Parathyroid adenoma (tissue), 2 donors: ENCODE measurements around the gene CDCP1.
"Not testable (repeated sequence)": the region's sequence is repeated elsewhere in the genome, so short reads cannot be mapped to it uniquely, and the experiment has no call there.

Source experiments
- H2AFZ ChIP-seq: fragments of 300-600 bp; sonication (generic); one replicate; pipeline ENCODE4 v1.7.0; 2017; ENCODE audit warnings: antibody characterized with exemption, mild to moderate bottlenecking
- H3K27ac ChIP-seq: fragments of 300-600 bp; sonication (generic); one replicate; pipeline ENCODE4 v1.7.0; 2017
- H3K27me3 ChIP-seq: fragments of 300-600 bp; sonication (generic); one replicate; pipeline ENCODE4 v1.7.0; 2017; ENCODE audit warnings: low read length; ENCODE audit not compliant: control insufficient read depth, insufficient read depth
- H3K36me3 ChIP-seq: fragments of 300-600 bp; sonication (generic); one replicate; pipeline ENCODE4 v1.7.0; 2017; ENCODE audit warnings: low read length; ENCODE audit not compliant: control insufficient read depth, insufficient read depth
- H3K4me1 ChIP-seq: fragments of 300-600 bp; sonication (generic); one replicate; pipeline ENCODE4 v1.7.0; 2017; ENCODE audit warnings: control low read depth
- H3K4me2 ChIP-seq: fragments of 300-600 bp; sonication (generic); one replicate; pipeline ENCODE4 v1.7.0; 2017; ENCODE audit warnings: low read length
- H3K4me3 ChIP-seq: fragments of 300-600 bp; sonication (generic); one replicate; pipeline ENCODE4 v1.7.0; 2017; ENCODE audit warnings: low read depth, low read length
- H3K79me2 ChIP-seq: fragments of 300-600 bp; sonication (generic); one replicate; pipeline ENCODE4 v1.7.0; 2017; ENCODE audit warnings: control low read depth
- H3K9ac ChIP-seq: fragments of 300-600 bp; sonication (generic); one replicate; pipeline ENCODE4 v1.7.0; 2017; ENCODE audit warnings: mild to moderate bottlenecking
- H3K9me3 ChIP-seq: fragments of 300-600 bp; sonication (generic); one replicate; pipeline ENCODE4 v1.7.0; 2017; ENCODE audit warnings: low read length; ENCODE audit not compliant: control insufficient read depth
- CTCF ChIP-seq: fragments of 300-600 bp; sonication (generic); IDR thresholded peaks from one replicate; pipeline ENCODE4 v1.7.0; 2017; ENCODE audit warnings: antibody characterized with exemption, mild to moderate bottlenecking
- donor health status: primary hyperparathyroidism.

The CDCP1 gene

DNA sequence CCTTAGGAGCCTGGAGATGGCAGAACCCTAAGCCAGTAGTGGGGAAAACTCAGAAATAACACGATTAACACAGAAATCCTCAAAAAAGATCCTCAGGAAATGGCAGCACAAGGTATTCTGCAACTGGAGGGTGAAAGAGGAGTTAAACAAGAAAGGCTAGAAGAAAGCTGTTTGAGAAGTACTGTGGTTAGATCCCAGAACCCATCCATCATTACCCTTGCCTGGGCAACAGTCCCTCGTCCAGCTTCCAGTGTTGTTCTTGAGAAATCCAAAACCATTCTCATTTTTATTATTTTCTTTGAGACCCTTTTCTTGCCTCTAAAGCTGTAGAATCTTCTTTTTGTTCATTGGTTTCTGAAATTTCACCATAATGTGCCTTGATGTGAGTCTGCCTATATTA, 2.7 kb upstream of the CDCP1 start:
- Histone ChIP-seq H3K4me2 (no peak overlapping the region), H3K4me1 (peaks cover 7% of the 10 kb centered on the region), H2AFZ (no peak overlapping the region), H3K27me3 (no peaks in the 10 kb centered on the region), H3K9me3 (no peaks in the 10 kb centered on the region), H3K4me3 (no peak overlapping the region), H3K27ac (no peak overlapping the region), H3K36me3 (no peaks in the 10 kb centered on the region), H3K79me2 (no peaks in the 10 kb centered on the region), H3K9ac (no peak overlapping the region)
- no peak for TF ChIP-seq CTCF

DNA sequence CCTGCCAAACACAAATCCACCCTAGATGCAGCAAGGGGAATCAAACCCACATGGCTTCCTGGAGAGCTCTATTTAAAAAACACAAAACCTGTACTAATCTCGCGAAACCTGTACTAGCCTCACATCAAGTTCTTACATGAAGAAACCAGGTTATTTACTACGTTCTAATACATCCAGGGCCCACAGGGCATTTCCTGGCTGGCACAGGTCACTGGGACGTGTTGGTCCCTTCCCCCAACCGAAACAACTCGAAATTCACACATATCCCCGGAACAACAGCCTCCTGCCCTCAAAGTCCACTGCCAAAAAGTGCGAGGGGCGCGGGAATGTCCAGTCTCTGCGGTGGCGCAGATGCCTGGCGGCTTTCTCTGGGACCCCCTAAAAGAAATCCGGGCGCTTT, 955 bp downstream of the CDCP1 start:
- Histone ChIP-seq H2AFZ (no peak overlapping the region), H3K9me3 (no peaks in the 10 kb centered on the region), H3K4me3 (peak overlapping the region; percentile 53), H3K4me1 (peaks cover 14% of the 10 kb centered on the region), H3K27ac (no peak overlapping the region), H3K79me2 (no peaks in the 10 kb centered on the region), H3K27me3 (no peaks in the 10 kb centered on the region), H3K9ac (no peak overlapping the region), H3K36me3 (no peaks in the 10 kb centered on the region), H3K4me2 (peak overlapping the region; percentile 83)
- TF ChIP-seq CTCF = no peak

DNA sequence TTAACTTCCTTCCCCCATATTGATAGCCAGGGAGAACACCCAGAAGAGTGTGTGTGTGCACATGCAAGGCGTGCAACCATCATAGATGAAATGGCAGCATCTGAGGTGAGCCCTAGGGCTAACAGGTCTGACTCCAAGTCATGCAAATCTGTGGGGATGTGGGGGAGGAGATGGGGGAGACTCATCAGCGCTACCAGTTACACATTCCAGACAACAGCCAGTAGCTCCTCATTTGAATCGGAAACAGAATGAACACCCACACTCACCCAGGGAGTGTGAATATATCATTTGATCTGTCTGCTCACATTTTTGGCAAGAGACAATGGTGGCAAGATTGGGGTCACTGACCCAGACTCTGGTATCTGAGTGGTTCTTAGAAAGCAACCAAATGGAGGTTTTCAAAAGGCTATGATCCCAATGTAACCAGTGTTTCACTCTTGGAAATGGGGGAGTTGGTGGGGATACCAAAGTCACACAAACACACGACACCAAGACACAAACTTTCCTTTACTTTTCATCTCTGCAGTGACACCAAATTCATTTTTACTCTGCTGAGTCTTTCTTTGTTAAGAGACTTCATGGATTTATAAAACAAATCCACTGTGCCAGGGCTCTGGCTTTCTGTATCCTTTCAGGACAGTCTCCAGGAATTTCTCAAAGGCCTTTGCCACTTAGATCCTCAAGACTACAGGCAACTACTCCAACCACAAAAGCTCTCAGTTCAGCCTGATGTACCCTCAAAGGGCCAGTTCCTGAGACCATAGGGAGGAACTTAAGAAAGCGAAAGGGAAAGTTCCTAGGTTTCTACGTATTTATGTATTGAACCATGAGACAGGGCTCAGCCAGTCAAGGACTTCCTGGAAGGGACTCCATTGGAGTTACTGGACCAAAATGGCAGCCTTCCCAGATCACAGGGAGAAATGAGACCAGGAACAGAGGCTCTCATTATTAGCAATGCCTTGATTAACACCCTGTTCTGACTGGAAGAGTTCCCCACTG, 2.2 kb downstream of the CDCP1 start:
- Histone ChIP-seq H3K9me3 (no peaks in the 10 kb centered on the region), H3K4me1 (peaks cover 14% of the 10 kb centered on the region), H3K36me3 (no peaks in the 10 kb centered on the region), H3K79me2 (no peaks in the 10 kb centered on the region), H3K27me3 (no peaks in the 10 kb centered on the region), H3K27ac (no peak overlapping the region), H2AFZ (no peak overlapping the region), H3K4me2 (no peak overlapping the region), H3K4me3 (no peak overlapping the region), H3K9ac (no peak overlapping the region)
- TF ChIP-seq CTCF = no peak

- not testable (repeated sequence) for H3K27ac ChIP-seq, H3K9me3 ChIP-seq, H2AFZ ChIP-seq, H3K36me3 ChIP-seq, H3K4me2 ChIP-seq, H3K4me3 ChIP-seq, H3K79me2 ChIP-seq, H3K9ac ChIP-seq, H3K27me3 ChIP-seq
- peaks cover 14% of the 10 kb centered on the region for H3K4me1 ChIP-seq
Measured at GRCh38 chr3:45140770-45141155, 5.4 kb downstream of the CDCP1 start.

- no peaks in the 10 kb centered on the region for H3K9me3 ChIP-seq
- no peak overlapping the region for H3K4me2 ChIP-seq
- H3K4me3 ChIP-seq = no peak overlapping the region
- H3K27ac ChIP-seq = no peak overlapping the region
- no peak overlapping the region for H2AFZ ChIP-seq
- H3K9ac ChIP-seq = no peak overlapping the region
- no peaks in the 10 kb centered on the region for H3K27me3 ChIP-seq
- TF ChIP-seq CTCF = no peak
- H3K79me2 ChIP-seq = no peaks in the 10 kb centered on the region
- H3K4me1 ChIP-seq = peaks cover 11% of the 10 kb centered on the region
- H3K36me3 ChIP-seq = no peaks in the 10 kb centered on the region
Measured at GRCh38 chr3:45140141-45140769, 5.9 kb downstream of the CDCP1 start.
